ENCODE data around the gene PILRB. TPM values are rescaled to one million over a fixed set of nuclear protein-coding genes. Genes with fewer than 3 reads are reported as not detected.
"Not testable (repeated sequence)": the region's sequence is repeated elsewhere in the genome, so short reads cannot be mapped to it uniquely, and the experiment has no call there.

PILRB gene
- 10.8 and 21.8 TPM in 2 replicates for total RNA-seq (2014; rRNA removed; shearing (Covaris generic))
- polyA plus RNA-seq (2016; fragmentation: Nextera tagmentation; extraction: Ambion mirVana), result 7.6 and 10.7 TPM in 2 replicates

GRCh38 chr7:100358027-100358856 lies at the start of gene PILRB:
Gene PILRB (plus strand): TSS chr7:100358117. CDS start chr7:100358303, 186 bp downstream.
- TF ChIP-seq EZH2phosphoT487 (IDR thresholded peaks at IDR 0.05; ENCODE audit: insufficient read depth, low read depth), result no peak
- TF ChIP-seq EZH2 (IDR thresholded peaks at IDR 0.05; ENCODE audit: insufficient read depth, poor library complexity, severe bottlenecking), result no peak
- no peak within 1 kb of the TSS for H3K4me2 ChIP-seq (ENCODE audit: unreplicated experiment)
- no peaks in the 10 kb centered on the region for H3K79me2 ChIP-seq (ENCODE audit: insufficient read depth)
- no peaks in the 10 kb centered on the region for H3K9me3 ChIP-seq (ENCODE audit: low read depth)
- H3F3A ChIP-seq (ENCODE audit: insufficient read depth), result 0 out of 2 replicates have a peak, but pooled peaks cover 2% of the 10 kb centered on the region
- 78 to 87% methylated on average over 8 to 11 of the region's 11 CpGs for WGBS, 2 experiments (ENCODE audit: low coverage in 1 of 2, low lambda C conversion rate in 2 of 2, missing lambda C conversion rate in 2 of 2)
- DNase-seq, result no peak
- in situ Hi-C loops (cut with MboI), result no loop called here
- H3K9ac ChIP-seq, result no peak within 1 kb of the TSS
- H3K4me1 ChIP-seq (ENCODE audit: insufficient read depth), result no peaks in the 10 kb centered on the region
- no peak within 1 kb of the TSS for H3K4me3 ChIP-seq
- H3K9me2 ChIP-seq (ENCODE audit: insufficient read depth), result no peaks in the 10 kb centered on the region
- H4K20me1 ChIP-seq (ENCODE audit: insufficient read depth), result no peaks in the 10 kb centered on the region
- peaks cover 25% of the 10 kb centered on the region for H3K36me3 ChIP-seq (ENCODE audit: low read depth)
- H2AFZ ChIP-seq, result no peak within 1 kb of the TSS
- H3K27me3 ChIP-seq (replicated peaks; ENCODE audit: insufficient read depth), result no peaks in the 10 kb centered on the region
- no peak within 1 kb of the TSS for H3K27ac ChIP-seq

GRCh38 chr7:100318329-100318728 lies 39.6 kb upstream of the PILRB start:
- H3K27me3 ChIP-seq (replicated peaks; ENCODE audit: insufficient read depth); H3K4me2 ChIP-seq (ENCODE audit: unreplicated experiment); H2AFZ ChIP-seq; H4K20me1 ChIP-seq (ENCODE audit: insufficient read depth); H3K36me3 ChIP-seq (ENCODE audit: low read depth); H3K9ac ChIP-seq; H3K4me1 ChIP-seq (ENCODE audit: insufficient read depth); H3K79me2 ChIP-seq (ENCODE audit: insufficient read depth); H3K27ac ChIP-seq; in situ Hi-C loops (cut with MboI); H3K9me2 ChIP-seq (ENCODE audit: insufficient read depth); DNase-seq; H3K9me3 ChIP-seq (ENCODE audit: low read depth); H3K4me3 ChIP-seq; H3F3A ChIP-seq (ENCODE audit: insufficient read depth): not testable (repeated sequence)
- 96 to 97% methylated on average over 4 to 5 of the region's 5 CpGs for WGBS, 2 experiments (ENCODE audit: low coverage in 1 of 2, low lambda C conversion rate in 2 of 2, missing lambda C conversion rate in 2 of 2)

- H3K4me3 ChIP-seq; H3K9me2 ChIP-seq (ENCODE audit: insufficient read depth); H3K4me1 ChIP-seq (ENCODE audit: insufficient read depth); H3K4me2 ChIP-seq (ENCODE audit: unreplicated experiment); H3K27me3 ChIP-seq (replicated peaks; ENCODE audit: insufficient read depth); H4K20me1 ChIP-seq (ENCODE audit: insufficient read depth); H3F3A ChIP-seq (ENCODE audit: insufficient read depth); H3K9ac ChIP-seq; DNase-seq; H3K36me3 ChIP-seq (ENCODE audit: low read depth); in situ Hi-C loops (cut with MboI); H2AFZ ChIP-seq; H3K9me3 ChIP-seq (ENCODE audit: low read depth); H3K79me2 ChIP-seq (ENCODE audit: insufficient read depth); H3K27ac ChIP-seq: not testable (repeated sequence)
- 92 to 100% methylated on average over 1 of the region's 1 CpG for WGBS, 2 experiments (ENCODE audit: low coverage in 1 of 2, low lambda C conversion rate in 2 of 2, missing lambda C conversion rate in 2 of 2)
Measured at GRCh38 chr7:100321648-100322047, 36.3 kb upstream of the PILRB start.

DNA sequence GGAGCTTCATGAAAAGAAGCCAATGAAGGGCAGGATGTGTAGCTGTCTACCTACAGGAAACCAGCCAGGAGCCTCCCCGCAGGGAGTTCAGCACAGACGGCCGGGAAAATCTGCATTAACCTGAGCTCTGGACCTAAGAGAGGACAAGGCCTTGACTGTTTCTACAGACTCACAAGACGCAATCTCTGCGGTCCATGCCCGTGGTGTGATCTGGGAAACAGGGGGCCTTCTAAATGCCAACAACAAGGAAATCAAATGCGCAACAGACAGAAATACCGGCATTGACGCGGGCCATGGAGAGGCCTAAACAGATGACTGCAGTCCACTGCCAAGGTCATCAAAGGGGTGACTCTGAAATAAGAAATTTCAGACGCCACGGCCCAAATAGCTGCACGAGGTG lies 33.7 kb upstream of the PILRB start:
- H3K36me3 ChIP-seq (ENCODE audit: low read depth); H3K4me3 ChIP-seq; H3K79me2 ChIP-seq (ENCODE audit: insufficient read depth); DNase-seq; H3K4me2 ChIP-seq (ENCODE audit: unreplicated experiment); H3K9ac ChIP-seq; H3F3A ChIP-seq (ENCODE audit: insufficient read depth); H4K20me1 ChIP-seq (ENCODE audit: insufficient read depth); H3K27me3 ChIP-seq (replicated peaks; ENCODE audit: insufficient read depth); H3K9me3 ChIP-seq (ENCODE audit: low read depth); H2AFZ ChIP-seq; H3K4me1 ChIP-seq (ENCODE audit: insufficient read depth); in situ Hi-C loops (cut with MboI); H3K27ac ChIP-seq; H3K9me2 ChIP-seq (ENCODE audit: insufficient read depth): not testable (repeated sequence)
- 91 to 96% methylated on average over 13 of the region's 13 CpGs for WGBS, 2 experiments (ENCODE audit: low coverage in 1 of 2, low lambda C conversion rate in 2 of 2, missing lambda C conversion rate in 2 of 2)

- H3K27ac ChIP-seq; H3K4me2 ChIP-seq (ENCODE audit: unreplicated experiment); H3K36me3 ChIP-seq (ENCODE audit: low read depth); H2AFZ ChIP-seq; H4K20me1 ChIP-seq (ENCODE audit: insufficient read depth); in situ Hi-C loops (cut with MboI); H3K9me2 ChIP-seq (ENCODE audit: insufficient read depth); H3K9ac ChIP-seq; H3K79me2 ChIP-seq (ENCODE audit: insufficient read depth); DNase-seq; H3K27me3 ChIP-seq (replicated peaks; ENCODE audit: insufficient read depth); H3F3A ChIP-seq (ENCODE audit: insufficient read depth); H3K4me3 ChIP-seq; H3K4me1 ChIP-seq (ENCODE audit: insufficient read depth); H3K9me3 ChIP-seq (ENCODE audit: low read depth): not testable (repeated sequence)
- 94 to 95% methylated on average over 9 of the region's 9 CpGs for WGBS, 2 experiments (ENCODE audit: low coverage in 1 of 2, low lambda C conversion rate in 2 of 2, missing lambda C conversion rate in 2 of 2)
Measured at GRCh38 chr7:100325671-100326070, 32.2 kb upstream of the PILRB start.

GRCh38 chr7:100326914-100327313 lies 31.0 kb upstream of the PILRB start:
- H2AFZ ChIP-seq; H3K4me1 ChIP-seq (ENCODE audit: insufficient read depth); H3F3A ChIP-seq (ENCODE audit: insufficient read depth); H3K9ac ChIP-seq; H3K79me2 ChIP-seq (ENCODE audit: insufficient read depth); H3K4me3 ChIP-seq; H3K27me3 ChIP-seq (replicated peaks; ENCODE audit: insufficient read depth); in situ Hi-C loops (cut with MboI); H3K9me2 ChIP-seq (ENCODE audit: insufficient read depth); H3K9me3 ChIP-seq (ENCODE audit: low read depth); DNase-seq; H3K36me3 ChIP-seq (ENCODE audit: low read depth); H4K20me1 ChIP-seq (ENCODE audit: insufficient read depth); H3K4me2 ChIP-seq (ENCODE audit: unreplicated experiment); H3K27ac ChIP-seq: not testable (repeated sequence)
- 97 to 100% methylated on average over 9 to 11 of the region's 11 CpGs for WGBS, 2 experiments (ENCODE audit: low coverage in 1 of 2, low lambda C conversion rate in 2 of 2, missing lambda C conversion rate in 2 of 2)
